ENCODE results near the gene GSTM2. TPM values are rescaled to one million over a fixed set of nuclear protein-coding genes. Genes with fewer than 3 reads are reported as not detected.
A peak's percentile ranks its signal among the peaks of the same experiment; 100 is the strongest.

Gene GSTM2
- total RNA-seq, 4 donors from 2014 or later: 10.4 to 93.7 (median 42.2) TPM

DNA sequence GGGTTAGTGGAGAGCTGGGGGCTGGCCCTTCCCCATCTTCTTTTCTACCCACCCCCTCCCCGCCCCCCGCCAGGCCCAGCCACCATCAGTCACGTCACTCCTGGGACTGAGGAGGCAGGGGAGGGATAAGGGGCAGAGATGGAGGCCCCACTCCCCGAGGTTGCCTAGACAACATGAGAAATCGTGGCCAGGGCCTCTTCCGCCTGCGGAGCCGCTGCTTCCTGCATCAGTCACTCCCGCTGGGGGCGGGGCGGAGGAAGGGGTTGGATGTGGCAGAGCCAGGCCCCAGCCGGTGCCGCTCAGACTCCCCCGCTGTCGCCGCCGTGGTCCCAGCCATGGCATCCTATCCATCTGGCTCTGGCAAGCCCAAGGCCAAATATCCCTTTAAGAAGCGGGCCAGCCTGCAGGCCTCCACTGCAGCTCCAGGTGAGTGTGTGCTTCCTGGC lies 47.0 kb upstream of the GSTM2 start:
- peak; percentile 86 for ATAC-seq
- Histone ChIP-seq H3K27ac (peak overlapping the region; percentile 17 to 85 (median 82)), H3K9me3 (no peaks in the 10 kb centered on the region), H3K4me1 (peaks cover 0 to 71% (median 37%) of the 10 kb centered on the region in 3 donors), H3K36me3 (peaks cover 0 to 6% of the 10 kb centered on the region in 2 donors), H3K4me3 (peak overlapping the region; percentile 37 to 66), H3K27me3 (no peaks in the 10 kb centered on the region)
- no CpG with 5 or more reads among the region's 18 CpGs for WGBS, 2 donors (ENCODE audit: low coverage in 1 of 2)
- no peak for TF ChIP-seq POLR2A (IDR thresholded peaks at IDR 0.05)
- TF ChIP-seq EP300 (IDR thresholded peaks at IDR 0.05): no peak
- peak; percentile 27 for TF ChIP-seq POLR2AphosphoS5 (IDR thresholded peaks at IDR 0.05)

DNA sequence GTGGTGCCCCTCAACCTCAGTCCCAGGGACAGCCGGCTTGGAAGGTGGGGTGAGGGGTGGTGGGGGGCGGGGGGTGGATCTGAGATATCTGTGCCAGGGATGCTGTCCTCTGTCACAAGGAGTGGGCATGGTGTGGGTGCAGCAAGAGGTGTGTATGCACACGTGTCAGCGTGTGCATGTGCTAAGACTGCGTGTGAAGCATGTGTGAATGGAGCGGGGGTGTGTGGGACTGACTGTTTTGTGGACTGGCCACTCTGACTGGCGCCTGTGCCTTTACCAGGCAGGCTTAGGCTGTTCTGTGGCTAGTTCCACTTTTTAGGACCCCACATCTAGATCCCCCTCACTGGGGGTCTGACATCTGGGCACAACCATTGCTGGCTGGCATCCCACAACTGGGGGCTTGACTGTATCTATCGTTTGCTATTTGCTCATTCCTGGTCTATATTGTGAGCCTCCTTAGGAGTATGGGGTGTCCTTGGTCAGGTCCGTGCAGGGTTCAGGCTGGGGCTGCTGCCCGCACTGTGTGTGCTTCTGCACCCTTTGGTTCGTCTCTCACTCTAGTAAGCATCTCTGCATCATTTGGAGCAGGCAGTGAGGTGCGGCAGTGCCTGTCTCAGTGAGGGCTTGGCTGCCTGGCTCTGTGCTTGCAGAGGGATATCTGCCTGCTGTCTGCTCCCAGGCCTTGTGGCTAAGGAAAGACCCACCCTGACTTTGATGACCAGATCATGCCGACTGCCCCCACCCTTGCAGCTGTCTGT lies 46.3 kb upstream of the GSTM2 start:
- peak overlapping the region in 3 of 4 donors; percentile 78 to 85 (median 85) for H3K27ac ChIP-seq
- H3K27me3 ChIP-seq: no peaks in the 10 kb centered on the region
- peaks cover 0 to 71% (median 37%) of the 10 kb centered on the region in 3 donors for H3K4me1 ChIP-seq
- H3K4me3 ChIP-seq: peak overlapping the region; percentile 37 to 66
- H3K9me3 ChIP-seq: no peaks in the 10 kb centered on the region
- WGBS, 2 donors (ENCODE audit: low coverage in 1 of 2): 16 to 53% methylated on average over 2 to 3 of the region's 13 CpGs
- peaks cover 0 to 13% of the 10 kb centered on the region in 2 donors for H3K36me3 ChIP-seq
- TF ChIP-seq POLR2AphosphoS5 (IDR thresholded peaks at IDR 0.05): no peak
- TF ChIP-seq EP300 (IDR thresholded peaks at IDR 0.05): no peak
- TF ChIP-seq, protein P1, sequence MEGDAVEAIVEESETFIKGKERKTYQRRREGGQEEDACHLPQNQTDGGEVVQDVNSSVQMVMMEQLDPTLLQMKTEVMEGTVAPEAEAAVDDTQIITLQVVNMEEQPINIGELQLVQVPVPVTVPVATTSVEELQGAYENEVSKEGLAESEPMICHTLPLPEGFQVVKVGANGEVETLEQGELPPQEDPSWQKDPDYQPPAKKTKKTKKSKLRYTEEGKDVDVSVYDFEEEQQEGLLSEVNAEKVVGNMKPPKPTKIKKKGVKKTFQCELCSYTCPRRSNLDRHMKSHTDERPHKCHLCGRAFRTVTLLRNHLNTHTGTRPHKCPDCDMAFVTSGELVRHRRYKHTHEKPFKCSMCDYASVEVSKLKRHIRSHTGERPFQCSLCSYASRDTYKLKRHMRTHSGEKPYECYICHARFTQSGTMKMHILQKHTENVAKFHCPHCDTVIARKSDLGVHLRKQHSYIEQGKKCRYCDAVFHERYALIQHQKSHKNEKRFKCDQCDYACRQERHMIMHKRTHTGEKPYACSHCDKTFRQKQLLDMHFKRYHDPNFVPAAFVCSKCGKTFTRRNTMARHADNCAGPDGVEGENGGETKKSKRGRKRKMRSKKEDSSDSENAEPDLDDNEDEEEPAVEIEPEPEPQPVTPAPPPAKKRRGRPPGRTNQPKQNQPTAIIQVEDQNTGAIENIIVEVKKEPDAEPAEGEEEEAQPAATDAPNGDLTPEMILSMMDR (IDR thresholded peaks at IDR 0.05): no peak
- TF ChIP-seq POLR2A (IDR thresholded peaks at IDR 0.05): no peak
- ATAC-seq: no peak

DNA sequence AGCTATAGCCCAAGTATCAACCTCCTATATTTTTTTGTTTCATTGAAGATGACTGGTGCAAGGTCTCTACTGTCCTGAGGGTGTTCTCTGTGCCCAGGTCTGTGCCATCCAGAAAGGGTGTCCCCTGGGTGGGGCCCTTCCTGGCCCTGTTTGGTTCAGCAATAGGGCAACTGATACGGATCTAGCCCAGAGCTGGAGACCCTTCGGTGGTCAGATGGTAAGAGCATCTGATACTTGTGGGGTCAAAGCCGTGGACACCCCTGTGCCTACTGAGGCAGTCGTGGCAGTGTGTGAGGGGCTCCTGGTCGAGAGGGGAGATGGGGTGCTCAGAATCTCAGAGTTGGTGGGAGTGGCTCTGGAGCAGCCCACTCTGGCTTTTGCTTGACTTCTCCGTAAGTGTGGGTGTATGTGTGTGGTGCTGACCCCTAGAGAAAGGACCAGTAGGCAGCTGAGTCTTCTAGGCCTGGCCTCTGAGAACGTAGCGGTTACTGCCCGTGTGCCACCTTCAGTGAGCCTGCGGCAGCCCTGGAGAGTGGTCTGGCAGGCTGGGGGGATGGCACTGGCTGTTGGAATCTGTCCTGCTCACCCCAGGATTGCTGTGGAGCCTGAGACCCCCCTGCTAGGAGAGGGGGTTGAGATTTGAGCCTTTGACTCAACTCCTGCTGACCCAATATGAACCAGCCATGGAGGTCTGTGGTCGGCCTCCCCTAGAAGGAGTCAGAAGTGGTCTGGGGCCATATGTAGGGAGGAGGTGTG lies 45.5 kb upstream of the GSTM2 start:
- ATAC-seq: no peak
- Histone ChIP-seq H3K4me1 (peaks cover 0 to 71% (median 37%) of the 10 kb centered on the region in 3 donors), H3K27me3 (no peaks in the 10 kb centered on the region), H3K9me3 (no peaks in the 10 kb centered on the region), H3K4me3 (peak overlapping the region in 1 of 2 donors; percentile 66), H3K27ac (peak overlapping the region in 2 of 4 donors; percentile 14 to 85), H3K36me3 (peaks cover 0 to 20% of the 10 kb centered on the region in 2 donors)
- whole genome bisulfite sequencing, 2 donors (ENCODE audit: low coverage in 1 of 2): 72 to 100% methylated on average over 3 to 5 of the region's 11 CpGs
- TF ChIP-seq, protein P1 (IDR thresholded peaks at IDR 0.05): no peak

DNA sequence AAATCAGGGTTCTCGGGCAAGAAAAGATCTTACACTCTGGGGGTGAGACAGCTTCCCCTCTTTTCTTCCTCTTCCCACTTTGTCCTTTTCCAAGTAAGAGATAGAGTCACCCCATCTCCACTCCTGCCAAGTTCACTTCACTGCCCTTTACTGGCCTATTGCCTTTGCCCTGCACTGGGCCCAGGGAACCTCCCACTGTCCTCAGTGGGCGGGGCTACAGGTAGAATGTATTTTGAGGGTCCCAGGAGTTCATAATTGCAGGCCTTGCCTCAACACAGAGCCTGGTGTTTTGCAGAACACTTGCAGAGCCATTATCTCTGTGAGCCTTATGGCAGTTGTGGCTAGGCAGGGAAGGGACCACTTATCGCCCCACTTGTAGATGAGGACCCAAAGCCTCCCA lies 45.0 kb upstream of the GSTM2 start:
- Histone ChIP-seq H3K27ac (peak overlapping the region in 1 of 4 donors; percentile 3), H3K4me3 (no peak overlapping the region), H3K36me3 (peaks cover 0 to 26% of the 10 kb centered on the region in 2 donors), H3K4me1 (peaks cover 0 to 71% (median 37%) of the 10 kb centered on the region in 3 donors), H3K9me3 (no peaks in the 10 kb centered on the region), H3K27me3 (no peaks in the 10 kb centered on the region)
- WGBS, 2 donors (ENCODE audit: low coverage in 1 of 2): 100% methylated on average over 1 of the region's 3 CpGs; no CpG with 5 or more reads in 1 of the 2 donors
- TF ChIP-seq POLR2A (IDR thresholded peaks at IDR 0.05) (no peak), POLR2AphosphoS5 (IDR thresholded peaks at IDR 0.05) (no peak), EP300 (IDR thresholded peaks at IDR 0.05) (no peak)
- TF ChIP-seq, protein P1 (IDR thresholded peaks at IDR 0.05): no peak
- no peak for ATAC-seq

DNA sequence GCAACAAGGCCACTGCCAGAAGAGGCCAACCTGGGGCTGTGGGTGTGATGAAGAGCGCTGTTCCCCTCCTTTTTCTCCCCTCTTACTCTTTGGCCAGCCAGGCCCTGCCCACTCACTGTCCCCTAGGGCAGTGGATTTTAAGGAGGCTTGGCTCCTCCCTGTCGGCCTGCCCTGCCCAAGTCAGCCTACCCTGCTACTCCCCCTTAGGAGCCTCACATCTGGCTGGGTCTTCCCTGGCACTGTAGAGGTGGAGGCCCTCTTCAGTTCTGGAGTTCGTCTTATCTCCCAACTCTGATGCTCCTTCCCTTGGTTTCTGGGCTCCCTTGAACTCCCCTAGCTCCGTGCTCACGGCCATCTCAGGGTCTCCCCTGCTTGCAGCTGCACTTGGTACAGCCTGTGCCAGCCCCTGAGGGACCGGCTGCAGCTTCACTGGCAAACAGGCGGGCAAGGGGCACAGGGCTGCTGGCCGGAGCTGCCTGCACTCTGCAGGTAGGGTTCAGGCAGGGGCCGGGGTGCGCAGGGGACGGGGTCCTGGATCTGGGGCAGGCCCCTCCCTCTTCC lies 44.2 kb upstream of the GSTM2 start:
- H3K36me3 ChIP-seq: peaks cover 0 to 34% of the 10 kb centered on the region in 2 donors
- no peaks in the 10 kb centered on the region for H3K9me3 ChIP-seq
- ATAC-seq: no peak
- TF ChIP-seq, protein P1 (IDR thresholded peaks at IDR 0.05): no peak
- TF ChIP-seq POLR2AphosphoS5 (IDR thresholded peaks at IDR 0.05) (no peak), POLR2A (IDR thresholded peaks at IDR 0.05) (no peak), EP300 (IDR thresholded peaks at IDR 0.05) (no peak)
- peak overlapping the region in 1 of 2 donors; percentile 35 for H3K4me3 ChIP-seq
- no peaks in the 10 kb centered on the region for H3K27me3 ChIP-seq
- peaks cover 0 to 68% (median 37%) of the 10 kb centered on the region in 3 donors for H3K4me1 ChIP-seq
- WGBS, 2 donors (ENCODE audit: low coverage in 1 of 2): 46% methylated on average over 3 of the region's 11 CpGs; no CpG with 5 or more reads in 1 of the 2 donors
- peak overlapping the region in 3 of 4 donors; percentile 46 to 66 (median 57) for H3K27ac ChIP-seq
